Measurements from ENCODE around the gene KANK3. TPM values are rescaled to one million over a fixed set of nuclear protein-coding genes. Genes with fewer than 3 reads are reported as not detected.

Gene KANK3
- total and polyA plus RNA-seq, 2 of the 8 experiments (the other 6 are each of a cell fraction or from before 2014, with no cell fraction given), result 2.5 to 4.2 TPM

DNA sequence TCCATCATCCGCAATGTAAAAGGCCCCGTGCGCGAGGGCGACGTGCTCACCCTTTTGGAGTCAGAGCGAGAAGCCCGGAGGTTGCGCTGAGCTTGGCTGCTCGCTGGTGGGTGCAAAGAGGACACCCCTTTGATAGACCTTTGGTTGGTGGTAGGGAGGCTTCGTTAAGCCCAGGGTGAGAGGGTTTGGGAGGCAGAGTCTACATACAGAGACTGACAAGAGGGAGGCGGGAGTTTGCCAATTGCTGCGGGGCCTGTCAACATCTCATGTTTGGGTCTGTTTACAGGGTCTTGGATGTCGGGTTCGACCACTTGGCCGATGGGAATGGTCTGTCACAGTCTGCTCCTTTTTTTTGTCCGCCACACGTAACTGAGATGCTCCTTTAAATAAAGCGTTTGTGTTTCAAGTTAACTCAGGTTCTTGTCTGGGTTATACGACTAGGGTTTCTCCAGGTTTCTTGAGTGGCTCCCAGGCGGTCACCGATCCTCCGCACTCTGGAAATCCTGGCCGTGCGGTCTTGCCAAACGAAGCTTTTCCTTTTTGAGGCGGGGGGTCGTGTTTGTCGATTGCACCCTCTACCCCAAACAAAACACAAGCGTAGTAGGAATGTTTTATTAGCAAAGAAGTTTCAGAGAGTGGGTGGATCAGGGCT lies 20.9 kb downstream of the KANK3 start:
- Histone ChIP-seq H3K79me2 (ENCODE audit: control insufficient read depth in 1 of 2, insufficient read depth in 2 of 2, low read length in 2 of 2) (peaks cover 0 to 33% of the 10 kb centered on the region in 2 experiments; a peak in 2 of 4 replicates), H2BK5ac (ENCODE audit: low read depth, low read length) (peak overlapping the region; percentile 60; the same call in 1 of the 2 replicates), H3K4me1 (replicated peaks in 1 of 4; ENCODE audit: control insufficient read depth in 3 of 4, insufficient read depth in 4 of 4, low read length in 3 of 4) (peaks cover 0 to 13% (median 6%) of the 10 kb centered on the region in 4 experiments; a peak in 5 of 7 replicates), H3K27me3 (replicated peaks in 1 of 4; ENCODE audit: control insufficient read depth in 3 of 4, extremely low read depth in 1 of 4, insufficient read depth in 3 of 4, low read length in 3 of 4) (no peaks in the 10 kb centered on the region), H3K23ac (ENCODE audit: insufficient read length) (no peak overlapping the region), H2AFZ (ENCODE audit: low read length) (no peak overlapping the region), H4K8ac (ENCODE audit: extremely low read depth, insufficient read depth, low read length) (peak overlapping the region; percentile 94), H3K18ac (ENCODE audit: extremely low read depth, low read length) (0 out of 2 replicates have a peak overlapping the region, but pooled peaks have one; percentile 38), H2AK5ac (ENCODE audit: low read depth, low read length) (no peak overlapping the region), H2BK12ac (ENCODE audit: low read depth, low read length) (no peak overlapping the region), H4K91ac (replicated peaks; ENCODE audit: insufficient read length, low read length) (no peak overlapping the region), H3K9ac (replicated peaks in 1 of 4; ENCODE audit: extremely low read depth in 1 of 4, low read depth in 3 of 4, low read length in 3 of 4) (peak overlapping the region; percentile 80 to 95 (median 94)), H3K36me3 (ENCODE audit: control insufficient read depth in 2 of 4, insufficient read depth in 4 of 4, low read length in 3 of 4) (peaks cover 13 to 20% (median 17%) of the 10 kb centered on the region in 4 experiments), H3K4me3 (ENCODE audit: extremely low read depth in 1 of 4, insufficient read depth in 2 of 4, low read depth in 3 of 4, low read length in 4 of 4) (peak overlapping the region; percentile 90 to 98 (median 97)), H3K79me1 (ENCODE audit: low read depth, low read length) (peaks cover 10% of the 10 kb centered on the region; the same call in 1 of the 2 replicates), H3K56ac (replicated peaks; ENCODE audit: insufficient read length, low read depth, low read length) (peak overlapping the region; percentile 91), H2BK15ac (ENCODE audit: low read length) (no peak overlapping the region), H4K5ac (ENCODE audit: insufficient read length, low read depth, low read length) (peak overlapping the region; percentile 65), H4K20me1 (replicated peaks in 1 of 2; ENCODE audit: control insufficient read depth in 1 of 2, insufficient read depth in 2 of 2, low read length in 2 of 2) (peaks cover 5 to 15% of the 10 kb centered on the region in 2 experiments), H3K27ac (ENCODE audit: low read depth, low read length) (peak overlapping the region; percentile 65), H3K14ac (ENCODE audit: insufficient read length) (peak overlapping the region; percentile 32), H3K4ac (replicated peaks; ENCODE audit: insufficient read length, low read depth, low read length) (peak overlapping the region; percentile 65), H3K9me3 (ENCODE audit: insufficient read depth in 2 of 2, low read depth in 1 of 2, low read length in 1 of 2) (no peaks in the 10 kb centered on the region), H2BK120ac (replicated peaks; ENCODE audit: low read depth, low read length) (no peak overlapping the region), H3K23me2 (ENCODE audit: low read depth, low read length) (peaks cover 16% of the 10 kb centered on the region), H2BK20ac (ENCODE audit: low read length) (no peak overlapping the region), H3K4me2 (ENCODE audit: insufficient read depth in 1 of 2, low read depth in 2 of 2, low read length in 2 of 2) (peak overlapping the region; percentile 82 to 89)
- DNase-seq (ENCODE audit: low read depth in 1 of 2, low spot score in 2 of 2) (no peak), FAIRE-seq (no peak)
- ChIA-PET CTCF (ENCODE audit: partially characterized antibody) (interaction anchor here (1.1 to 5.2 kb wide), 4 partner anchors 8 to 13 kb away, joined by 3 to 32 read pairs (median 5); no protein-coding TSS in a partner anchor), POLR2A (ENCODE audit: partially characterized antibody) (interaction anchor here (0.6 to 27.1 kb wide), 15 partner anchors 7 to 1257 kb away, joined by 3 to 583 read pairs (median 4); partner anchors contain the start of genes CD320, KANK3, NDUFA7 and RAB11B)
- 37% methylated on average over 30 of the region's 30 CpGs; no CpG with 5 or more reads in 1 of the 2 experiments for WGBS, 2 experiments (ENCODE audit: extremely low coverage in 1 of 2, insufficient coverage in 1 of 2, insufficient read length in 1 of 2, insufficient replicate concordance in 2 of 2, low coverage in 1 of 2, low lambda C conversion rate in 2 of 2, missing lambda C conversion rate in 1 of 2)
- TF ChIP-seq KDM4A (IDR thresholded peaks at IDR 0.05; ENCODE audit: low read depth, low read length, severe bottlenecking) (no peak), CBX8 (IDR thresholded peaks at IDR 0.05; ENCODE audit: borderline replicate concordance, low read depth, low read length) (no peak), POLR2AphosphoS5 (IDR thresholded peaks at IDR 0.05; ENCODE audit: low read depth, low read length) (no peak), SIX5 (IDR thresholded peaks at IDR 0.05; ENCODE audit: low read depth, low read length) (no peak), EP300 (IDR thresholded peaks at IDR 0.05; ENCODE audit: borderline replicate concordance in 1 of 2, low read depth in 2 of 2, low read length in 2 of 2) (no peak), MAFK (IDR thresholded peaks at IDR 0.05; ENCODE audit: low read depth, low read length) (no peak), SRF (IDR thresholded peaks at IDR 0.05; ENCODE audit: low read depth, low read length) (no peak), EGR1 (IDR thresholded peaks at IDR 0.05; ENCODE audit: borderline replicate concordance, low read depth, low read length) (no peak)
- TF ChIP-seq, protein P1, sequence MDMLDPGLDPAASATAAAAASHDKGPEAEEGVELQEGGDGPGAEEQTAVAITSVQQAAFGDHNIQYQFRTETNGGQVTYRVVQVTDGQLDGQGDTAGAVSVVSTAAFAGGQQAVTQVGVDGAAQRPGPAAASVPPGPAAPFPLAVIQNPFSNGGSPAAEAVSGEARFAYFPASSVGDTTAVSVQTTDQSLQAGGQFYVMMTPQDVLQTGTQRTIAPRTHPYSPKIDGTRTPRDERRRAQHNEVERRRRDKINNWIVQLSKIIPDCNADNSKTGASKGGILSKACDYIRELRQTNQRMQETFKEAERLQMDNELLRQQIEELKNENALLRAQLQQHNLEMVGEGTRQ (IDR thresholded peaks at IDR 0.05; ENCODE audit: low read length), result no peak
- TF ChIP-seq, protein P2, sequence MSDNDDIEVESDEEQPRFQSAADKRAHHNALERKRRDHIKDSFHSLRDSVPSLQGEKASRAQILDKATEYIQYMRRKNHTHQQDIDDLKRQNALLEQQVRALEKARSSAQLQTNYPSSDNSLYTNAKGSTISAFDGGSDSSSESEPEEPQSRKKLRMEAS (IDR thresholded peaks at IDR 0.05), result no peak
